AG09309 (cell line): ENCODE data around the gene MUC2.

Experiments
- DNase-seq: peaks from one replicate; pipeline ENCODE4 v3.0.0-alpha.2; 2010; ENCODE audit warnings: low read depth
- H3K4me3 ChIP-seq: 2 replicates; pipeline ENCODE4 v1.5.1; 2011; ENCODE audit warnings: mild to moderate bottlenecking, low read depth, low read length, moderate library complexity; ENCODE audit not compliant: control insufficient read depth
- TF ChIP-seq, protein P1 (sequence below): IDR thresholded peaks from 2 replicates; pipeline ENCODE4 v1.5.1; 2011; ENCODE audit warnings: mild to moderate bottlenecking, low read depth, low read length, inconsistent platforms; ENCODE audit not compliant: insufficient read depth, control insufficient read depth; ENCODE audit errors: missing control alignments

Gene MUC2

DNA sequence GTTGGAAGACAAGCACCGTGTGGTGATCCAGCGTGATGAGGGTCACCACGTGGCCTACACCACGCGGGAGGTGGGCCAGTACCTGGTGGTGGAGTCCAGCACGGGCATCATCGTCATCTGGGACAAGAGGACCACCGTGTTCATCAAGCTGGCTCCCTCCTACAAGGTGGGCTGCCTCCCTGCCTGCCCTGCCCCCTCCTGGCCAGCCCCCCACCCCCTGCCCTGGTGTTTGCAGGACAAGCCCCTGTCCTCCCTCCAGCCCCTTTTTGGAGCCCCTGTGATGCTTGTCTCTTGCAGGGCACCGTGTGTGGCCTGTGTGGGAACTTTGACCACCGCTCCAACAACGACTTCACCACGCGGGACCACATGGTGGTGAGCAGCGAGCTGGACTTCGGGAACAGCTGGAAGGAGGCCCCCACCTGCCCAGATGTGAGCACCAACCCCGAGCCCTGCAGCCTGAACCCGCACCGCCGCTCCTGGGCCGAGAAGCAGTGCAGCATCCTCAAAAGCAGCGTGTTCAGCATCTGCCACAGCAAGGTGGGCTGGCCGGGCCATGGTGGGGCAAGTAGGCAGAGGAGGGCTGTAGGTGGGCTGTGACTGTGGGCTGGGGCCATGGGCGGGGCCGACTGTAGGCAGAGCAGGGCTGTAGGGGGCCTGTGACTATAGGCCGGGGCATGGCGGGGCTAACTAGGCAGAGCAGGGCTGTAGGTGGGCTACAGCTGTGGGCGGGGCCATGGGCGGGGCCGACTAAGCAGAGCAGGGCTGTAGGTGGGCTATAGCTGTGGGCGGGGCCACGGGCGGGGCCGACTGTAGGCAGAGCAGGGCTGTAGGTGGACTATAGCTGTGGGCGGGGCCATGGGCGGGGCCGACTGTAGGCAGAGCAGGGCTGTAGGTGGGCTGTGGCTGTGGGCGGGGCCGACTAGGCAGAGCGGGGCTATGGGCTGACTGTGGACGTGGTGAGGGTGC, 13.6 kb downstream of the MUC2 start:
- H3K4me3 ChIP-seq: no peak overlapping the region
- TF ChIP-seq, protein P1, sequence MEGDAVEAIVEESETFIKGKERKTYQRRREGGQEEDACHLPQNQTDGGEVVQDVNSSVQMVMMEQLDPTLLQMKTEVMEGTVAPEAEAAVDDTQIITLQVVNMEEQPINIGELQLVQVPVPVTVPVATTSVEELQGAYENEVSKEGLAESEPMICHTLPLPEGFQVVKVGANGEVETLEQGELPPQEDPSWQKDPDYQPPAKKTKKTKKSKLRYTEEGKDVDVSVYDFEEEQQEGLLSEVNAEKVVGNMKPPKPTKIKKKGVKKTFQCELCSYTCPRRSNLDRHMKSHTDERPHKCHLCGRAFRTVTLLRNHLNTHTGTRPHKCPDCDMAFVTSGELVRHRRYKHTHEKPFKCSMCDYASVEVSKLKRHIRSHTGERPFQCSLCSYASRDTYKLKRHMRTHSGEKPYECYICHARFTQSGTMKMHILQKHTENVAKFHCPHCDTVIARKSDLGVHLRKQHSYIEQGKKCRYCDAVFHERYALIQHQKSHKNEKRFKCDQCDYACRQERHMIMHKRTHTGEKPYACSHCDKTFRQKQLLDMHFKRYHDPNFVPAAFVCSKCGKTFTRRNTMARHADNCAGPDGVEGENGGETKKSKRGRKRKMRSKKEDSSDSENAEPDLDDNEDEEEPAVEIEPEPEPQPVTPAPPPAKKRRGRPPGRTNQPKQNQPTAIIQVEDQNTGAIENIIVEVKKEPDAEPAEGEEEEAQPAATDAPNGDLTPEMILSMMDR: no peak
- DNase-seq: no peak

DNA sequence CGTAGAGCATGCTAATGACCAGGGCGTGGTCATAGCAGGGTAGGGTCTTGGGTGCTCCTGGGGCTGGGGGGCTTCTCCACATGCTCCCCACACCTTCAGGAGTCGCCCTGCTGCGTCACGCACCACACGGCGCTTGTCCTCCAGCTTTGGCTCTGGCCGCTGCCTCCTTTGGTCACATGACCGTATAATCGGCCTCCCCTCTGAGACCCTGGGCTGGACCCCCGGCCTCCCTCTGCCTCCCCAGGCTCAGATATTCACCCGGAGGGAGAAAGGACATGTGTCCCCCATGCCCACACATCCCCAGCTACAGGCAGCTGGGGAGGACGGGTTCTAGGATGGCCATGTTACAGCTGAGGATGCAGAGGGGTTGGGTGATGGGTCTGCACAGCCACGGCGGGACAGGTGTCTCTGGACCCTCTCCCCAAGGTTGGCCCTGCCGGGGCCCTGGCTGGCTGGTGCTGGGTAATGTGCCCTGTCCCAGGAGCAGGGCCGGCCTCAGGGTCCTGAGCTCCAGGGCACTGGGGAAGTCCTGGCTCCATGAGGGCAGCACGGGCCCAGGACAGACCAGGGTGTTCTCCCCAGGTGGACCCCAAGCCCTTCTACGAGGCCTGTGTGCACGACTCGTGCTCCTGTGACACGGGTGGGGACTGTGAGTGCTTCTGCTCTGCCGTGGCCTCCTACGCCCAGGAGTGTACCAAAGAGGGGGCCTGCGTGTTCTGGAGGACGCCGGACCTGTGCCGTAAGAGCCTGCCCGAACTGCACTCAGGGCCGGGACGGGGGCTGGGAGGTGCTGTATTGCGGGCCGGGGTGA, 14.5 kb downstream of the MUC2 start:
- DNase-seq: no peak
- TF ChIP-seq, protein P1: no peak
- H3K4me3 ChIP-seq: no peak overlapping the region

DNA sequence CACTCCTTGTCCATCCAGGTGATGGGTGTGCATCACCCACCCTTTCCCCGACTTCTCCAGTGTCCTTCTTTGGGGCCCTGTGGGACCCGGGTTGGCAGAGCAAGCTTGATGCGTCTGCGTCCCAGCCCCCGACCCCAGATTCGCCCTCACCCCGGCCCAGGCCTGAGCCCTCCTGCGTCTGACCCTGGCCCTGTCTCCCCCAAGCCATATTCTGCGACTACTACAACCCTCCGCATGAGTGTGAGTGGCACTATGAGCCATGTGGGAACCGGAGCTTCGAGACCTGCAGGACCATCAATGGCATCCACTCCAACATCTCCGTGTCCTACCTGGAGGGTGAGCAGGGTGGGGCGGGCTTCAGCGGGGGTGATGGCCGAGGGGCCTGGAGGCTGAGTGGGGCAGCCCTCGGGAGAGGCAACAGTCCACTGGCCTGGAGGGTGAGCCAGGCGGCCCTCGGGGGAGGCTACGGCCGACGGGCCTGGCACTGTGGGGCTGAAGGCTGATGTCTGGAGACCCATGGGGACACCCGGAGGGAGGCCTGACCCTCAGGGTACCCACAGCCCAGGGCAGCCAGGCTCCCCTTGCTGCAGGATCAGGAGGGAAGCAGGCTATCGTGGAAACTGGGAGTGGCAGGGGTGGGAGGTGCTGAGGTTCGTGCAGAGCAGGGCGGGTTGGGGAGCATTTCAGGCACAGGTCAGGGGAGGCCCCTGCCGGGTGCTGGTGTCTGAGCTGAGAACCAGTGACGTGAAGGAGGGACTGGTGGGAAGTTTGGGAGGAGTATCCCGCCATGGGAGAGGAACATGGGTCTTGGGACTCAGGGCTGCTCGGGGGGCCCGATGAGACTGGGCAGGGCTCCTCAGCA, 15.3 kb downstream of the MUC2 start:
- H3K4me3 ChIP-seq: no peak overlapping the region
- TF ChIP-seq, protein P1: no peak
- no peak for DNase-seq

DNA sequence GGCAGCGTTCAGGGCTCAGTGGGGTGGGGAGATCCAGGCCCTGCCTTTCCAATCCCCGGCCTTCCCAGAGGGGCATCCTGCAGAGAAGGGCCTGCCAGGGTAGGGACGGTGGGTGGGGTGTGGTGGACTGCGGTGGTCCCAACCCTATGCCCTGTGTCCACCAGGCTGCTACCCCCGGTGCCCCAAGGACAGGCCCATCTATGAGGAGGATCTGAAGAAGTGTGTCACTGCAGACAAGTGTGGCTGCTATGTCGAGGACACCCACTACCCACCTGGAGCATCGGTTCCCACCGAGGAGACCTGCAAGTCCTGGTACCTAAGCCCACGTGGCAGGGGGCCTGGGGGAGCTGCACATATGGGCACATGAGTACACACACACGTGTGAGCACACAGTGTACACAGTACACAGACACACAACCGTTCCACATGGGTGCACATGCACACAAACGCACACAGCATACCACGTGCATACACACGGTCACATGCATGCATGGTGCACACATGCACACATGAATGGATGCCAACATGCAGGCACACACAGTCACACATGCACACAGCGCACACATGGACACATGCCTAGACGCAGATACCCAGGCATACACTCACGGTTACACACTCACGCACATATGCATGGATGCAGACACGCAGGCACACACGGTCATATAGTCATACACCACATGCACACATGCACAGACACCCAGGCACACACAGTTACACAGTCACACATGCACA, 16.1 kb downstream of the MUC2 start:
- no peak for DNase-seq
- H3K4me3 ChIP-seq: no peak overlapping the region
- TF ChIP-seq, protein P1: no peak

DNA sequence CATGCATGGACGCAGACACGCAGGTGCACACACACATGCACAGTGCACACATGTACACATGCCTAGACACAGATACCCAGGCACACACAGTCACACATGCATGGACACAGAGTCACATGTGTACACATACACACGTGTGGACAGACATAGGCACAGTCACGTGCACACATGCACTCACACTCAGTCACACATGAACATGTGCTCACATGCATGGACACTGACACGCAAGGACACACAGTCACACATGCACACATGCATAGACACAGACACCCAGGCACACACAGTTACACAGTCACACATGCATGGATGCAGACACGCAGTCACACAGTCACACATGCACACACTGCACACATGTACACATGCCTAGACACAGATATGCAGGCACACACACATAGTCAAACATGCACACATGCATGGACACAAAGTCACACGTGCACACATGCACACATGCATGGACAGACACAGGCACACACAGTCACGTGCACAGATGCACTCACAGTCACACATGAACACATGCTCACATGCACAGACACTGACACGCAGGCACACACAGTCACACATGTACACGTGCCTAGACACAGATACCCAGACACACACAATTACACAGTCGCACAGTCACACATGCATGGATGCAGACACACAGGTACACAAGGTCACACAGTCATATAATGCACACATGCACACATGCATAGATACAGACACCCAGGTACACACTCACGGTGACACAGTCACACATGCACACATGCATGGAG, 16.8 kb downstream of the MUC2 start:
- H3K4me3 ChIP-seq: no peak overlapping the region
- DNase-seq: no peak
- TF ChIP-seq, protein P1: no peak
